AG09309 (cell line): ENCODE results near the gene RELN.

Source experiments
- DNase-seq: peaks from one replicate; pipeline ENCODE4 v3.0.0-alpha.2; 2010; ENCODE audit warnings: low read depth
- H3K4me3 ChIP-seq: 2 replicates; pipeline ENCODE4 v1.5.1; 2011; ENCODE audit warnings: mild to moderate bottlenecking, low read depth, low read length, moderate library complexity; ENCODE audit not compliant: control insufficient read depth
- TF ChIP-seq, protein P1 (sequence below): IDR thresholded peaks from 2 replicates; pipeline ENCODE4 v1.5.1; 2011; ENCODE audit warnings: mild to moderate bottlenecking, low read depth, low read length, inconsistent platforms; ENCODE audit not compliant: insufficient read depth, control insufficient read depth; ENCODE audit errors: missing control alignments

The RELN gene

DNA sequence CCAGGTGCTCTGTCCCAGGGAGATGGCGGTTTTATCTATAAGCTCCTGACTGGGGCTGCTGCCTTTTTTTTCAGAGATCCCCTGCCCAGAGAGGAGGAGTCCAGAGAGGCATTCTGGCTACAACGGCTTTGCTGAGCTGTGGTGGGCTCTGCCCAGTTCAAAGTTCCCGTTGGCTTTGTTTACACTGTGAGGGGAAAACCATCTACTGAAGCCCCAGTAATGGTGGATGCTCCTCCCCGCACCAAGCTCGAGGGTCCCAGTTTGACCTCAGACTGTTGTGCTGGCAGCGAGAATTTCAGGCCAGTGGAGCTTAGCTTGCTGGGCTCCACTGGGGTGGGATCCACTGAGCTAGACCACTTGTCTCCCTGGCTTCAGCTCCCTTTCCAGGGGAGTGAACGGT is 527.1 kb downstream of the RELN start:
- DNase-seq = no peak
- H3K4me3 ChIP-seq = no peak overlapping the region
- TF ChIP-seq, protein P1, sequence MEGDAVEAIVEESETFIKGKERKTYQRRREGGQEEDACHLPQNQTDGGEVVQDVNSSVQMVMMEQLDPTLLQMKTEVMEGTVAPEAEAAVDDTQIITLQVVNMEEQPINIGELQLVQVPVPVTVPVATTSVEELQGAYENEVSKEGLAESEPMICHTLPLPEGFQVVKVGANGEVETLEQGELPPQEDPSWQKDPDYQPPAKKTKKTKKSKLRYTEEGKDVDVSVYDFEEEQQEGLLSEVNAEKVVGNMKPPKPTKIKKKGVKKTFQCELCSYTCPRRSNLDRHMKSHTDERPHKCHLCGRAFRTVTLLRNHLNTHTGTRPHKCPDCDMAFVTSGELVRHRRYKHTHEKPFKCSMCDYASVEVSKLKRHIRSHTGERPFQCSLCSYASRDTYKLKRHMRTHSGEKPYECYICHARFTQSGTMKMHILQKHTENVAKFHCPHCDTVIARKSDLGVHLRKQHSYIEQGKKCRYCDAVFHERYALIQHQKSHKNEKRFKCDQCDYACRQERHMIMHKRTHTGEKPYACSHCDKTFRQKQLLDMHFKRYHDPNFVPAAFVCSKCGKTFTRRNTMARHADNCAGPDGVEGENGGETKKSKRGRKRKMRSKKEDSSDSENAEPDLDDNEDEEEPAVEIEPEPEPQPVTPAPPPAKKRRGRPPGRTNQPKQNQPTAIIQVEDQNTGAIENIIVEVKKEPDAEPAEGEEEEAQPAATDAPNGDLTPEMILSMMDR = no peak

DNA sequence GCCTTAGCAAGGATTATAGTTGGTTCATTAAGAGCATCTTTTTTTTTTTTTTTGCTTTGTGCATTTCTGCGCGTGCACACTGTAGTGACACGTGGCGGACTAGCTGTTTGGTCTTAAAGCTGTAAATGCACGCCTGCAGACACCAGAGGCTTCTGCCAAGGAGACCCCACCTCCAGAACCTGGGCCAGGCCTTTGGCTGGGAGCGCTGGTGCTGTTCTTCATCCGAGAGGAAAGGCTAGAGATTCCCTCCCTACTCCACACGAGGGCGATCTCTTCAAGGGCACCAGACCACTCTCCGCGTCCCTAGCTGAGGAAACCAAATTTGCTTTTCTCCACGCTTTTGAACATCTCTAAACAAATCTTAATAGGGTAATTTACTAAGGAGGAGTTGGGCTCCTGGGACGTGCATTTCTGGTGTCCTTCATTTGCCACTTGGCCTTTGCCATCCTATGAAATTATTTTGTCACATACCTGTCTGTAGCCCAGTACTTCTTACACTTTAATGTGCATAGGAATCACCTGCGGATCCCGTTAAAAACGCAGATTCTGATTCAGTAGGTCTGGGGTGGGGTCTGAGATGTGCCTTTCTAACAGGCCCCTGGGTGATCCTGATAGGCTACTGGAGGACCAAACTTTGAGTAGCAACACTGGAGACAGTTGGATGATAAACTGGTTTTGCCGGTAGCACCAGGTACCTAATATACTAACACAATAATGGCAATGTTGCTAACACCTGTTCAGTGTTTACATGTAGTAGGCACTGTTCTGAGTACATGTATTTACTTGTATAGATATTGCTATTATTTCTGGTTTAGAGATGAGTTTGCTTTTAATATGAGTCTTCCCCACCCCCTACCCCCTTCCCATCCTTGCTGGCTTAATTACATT is 542.1 kb downstream of the RELN start:
- no peak for DNase-seq
- TF ChIP-seq, protein P1 = peak; percentile 79
- H3K4me3 ChIP-seq = no peak overlapping the region

DNA sequence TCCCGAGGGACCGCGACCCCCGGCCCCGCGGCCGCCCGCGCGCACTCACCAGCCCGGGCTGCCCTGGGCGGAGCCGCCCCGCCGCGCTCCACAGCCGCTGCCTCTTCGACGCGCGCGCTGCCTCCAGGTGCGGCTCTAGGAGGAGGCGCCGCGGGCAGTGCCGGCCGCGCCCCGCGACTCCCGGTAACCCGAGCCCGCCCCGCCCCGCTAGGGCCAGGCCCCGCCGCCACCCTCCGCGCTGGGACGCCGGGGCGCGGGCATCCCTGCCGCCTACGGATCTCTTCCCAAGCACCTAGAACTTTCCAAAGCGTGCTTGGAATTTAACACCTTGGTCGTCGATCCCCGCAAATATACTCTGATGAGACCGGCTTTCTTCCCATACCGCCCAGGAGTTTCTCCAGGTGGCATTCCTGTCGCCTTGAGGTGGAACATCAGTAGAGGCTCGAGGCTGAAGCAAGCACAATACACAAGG is 543.4 kb downstream of the RELN start, which contains the start of gene SLC26A5:
Gene SLC26A5, minus strand, starts transcription at position 159 of the 472 bp plus-strand sequence. CDS start 24,693 bp downstream, outside the sequence.
- TF ChIP-seq, protein P1 = no peak
- H3K4me3 ChIP-seq = peak within 1 kb of the TSS; percentile 7
- no peak for DNase-seq

DNA sequence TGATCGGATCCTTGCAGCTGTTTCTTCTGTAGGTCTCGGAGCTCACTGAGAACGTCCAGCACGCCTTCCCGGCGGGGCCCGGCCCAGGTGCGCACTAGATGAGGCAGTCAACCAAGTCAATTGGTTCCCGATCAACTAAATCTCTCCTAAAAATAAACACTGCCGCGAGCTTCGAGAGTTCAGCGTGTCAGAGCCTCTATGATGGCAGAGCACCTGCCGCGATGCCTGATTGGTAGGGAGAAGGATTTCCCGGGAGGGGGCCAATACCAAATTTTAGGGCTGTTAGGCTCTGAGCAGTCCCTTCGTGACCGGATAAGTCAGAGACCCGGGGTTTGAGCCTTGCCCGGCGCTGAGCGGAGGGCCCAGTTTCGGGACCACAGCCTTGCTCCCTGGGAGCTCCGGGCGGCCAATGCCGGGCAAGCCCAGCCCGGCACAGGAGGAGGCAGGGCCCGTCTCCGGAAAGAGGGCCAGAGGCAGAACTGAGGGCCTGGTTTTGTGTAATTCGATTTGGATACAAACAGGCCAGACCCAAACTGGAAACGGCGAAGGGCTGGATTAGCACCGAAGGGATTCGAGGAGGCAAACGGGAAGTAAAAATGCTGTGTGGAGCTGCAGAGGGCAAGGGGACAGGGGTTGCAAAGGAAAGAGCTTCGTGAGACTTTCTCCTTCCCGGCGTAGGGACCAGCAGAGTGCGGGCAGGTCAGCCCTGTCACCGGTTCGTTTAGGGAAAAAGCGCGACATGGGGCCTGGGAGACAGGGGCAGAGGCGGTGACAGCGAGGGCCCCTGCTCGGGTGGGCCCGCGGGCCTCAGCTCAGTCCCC is 544.0 kb downstream of the RELN start:
- DNase-seq = no peak
- TF ChIP-seq, protein P1 = no peak

DNA sequence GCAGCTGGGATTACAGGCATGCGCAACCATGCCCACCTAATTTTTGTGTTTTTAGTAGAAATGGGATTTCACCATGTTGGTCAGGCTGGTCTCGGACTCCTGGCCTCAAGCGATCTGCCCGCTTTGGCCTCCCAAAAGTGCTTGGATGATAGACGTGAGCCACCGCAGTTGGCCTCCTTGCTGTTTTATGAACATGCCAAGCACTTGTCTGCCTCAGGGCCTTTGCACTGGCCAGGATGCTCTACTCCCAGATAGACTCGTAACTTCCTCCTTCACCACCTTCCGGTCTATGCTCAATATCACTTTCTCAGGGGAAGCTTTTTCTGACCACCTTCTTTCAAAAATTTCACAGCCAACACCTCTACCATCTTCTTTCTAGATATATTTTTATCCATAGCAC is 549.8 kb downstream of the RELN start:
- H3K4me3 ChIP-seq = no peak overlapping the region
- no peak for DNase-seq
- TF ChIP-seq, protein P1 = no peak

More for the DNA sequence above, 544.0 kb downstream of the RELN start:
- H3K4me3 ChIP-seq = peak overlapping the region; percentile 7

DNA sequence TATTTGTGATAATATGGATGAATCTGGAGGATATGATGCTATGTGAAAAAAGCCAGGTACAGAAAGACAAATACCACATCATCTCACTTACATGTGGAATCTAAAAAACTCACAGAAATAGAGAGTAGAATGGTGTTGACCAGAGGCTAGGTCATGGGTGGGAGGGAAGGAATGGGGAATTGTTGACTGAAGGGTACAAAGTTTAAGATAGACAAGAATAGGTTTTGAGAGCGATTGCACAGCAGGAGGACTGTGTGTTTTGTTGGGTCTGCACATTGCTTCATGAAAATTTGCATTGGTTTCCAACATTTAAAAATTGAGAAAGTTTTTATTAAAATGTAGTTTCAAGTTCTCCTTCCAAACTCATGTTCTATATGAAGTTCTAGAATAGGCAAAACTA is 551.8 kb downstream of the RELN start:
- no peak overlapping the region for H3K4me3 ChIP-seq
- TF ChIP-seq, protein P1 = no peak
- no peak for DNase-seq
